Measurements from ENCODE around the gene ISL2.

Gene ISL2

GRCh38 chr15:76377217-76377616 lies 40.6 kb downstream of the ISL2 start:
- DNase-seq (ENCODE audit: low read depth): no peak

- DNase-seq (ENCODE audit: low read depth): no peak
Measured at GRCh38 chr15:76377751-76378150, 41.2 kb downstream of the ISL2 start.

GRCh38 chr15:76378691-76379090 lies 42.1 kb downstream of the ISL2 start:
- no peak for DNase-seq (ENCODE audit: low read depth)

- no peak for DNase-seq (ENCODE audit: low read depth)
Measured at GRCh38 chr15:76380249-76380648, 43.7 kb downstream of the ISL2 start.

GRCh38 chr15:76381366-76381765 lies 44.8 kb downstream of the ISL2 start:
- DNase-seq (ENCODE audit: low read depth): no peak

- DNase-seq (ENCODE audit: low read depth): no peak
Measured at GRCh38 chr15:76382987-76383728, 46.6 kb downstream of the ISL2 start.

- no peak for DNase-seq (ENCODE audit: low read depth)
Measured at GRCh38 chr15:76384409-76384808, 47.8 kb downstream of the ISL2 start.

- DNase-seq (ENCODE audit: low read depth): no peak
Measured at GRCh38 chr15:76386178-76386577, 49.6 kb downstream of the ISL2 start.

- no peak for DNase-seq (ENCODE audit: low read depth)
Measured at GRCh38 chr15:76386926-76387325, 50.4 kb downstream of the ISL2 start.

- no peak for DNase-seq (ENCODE audit: low read depth)
Measured at GRCh38 chr15:76390571-76390970, 54.0 kb downstream of the ISL2 start.

GRCh38 chr15:76391309-76391708 lies 54.7 kb downstream of the ISL2 start:
- no peak for DNase-seq (ENCODE audit: low read depth)

- DNase-seq (ENCODE audit: low read depth): no peak
Measured at GRCh38 chr15:76391847-76392246, 55.3 kb downstream of the ISL2 start.
